ENCODE results near the gene CASK.

DNA sequence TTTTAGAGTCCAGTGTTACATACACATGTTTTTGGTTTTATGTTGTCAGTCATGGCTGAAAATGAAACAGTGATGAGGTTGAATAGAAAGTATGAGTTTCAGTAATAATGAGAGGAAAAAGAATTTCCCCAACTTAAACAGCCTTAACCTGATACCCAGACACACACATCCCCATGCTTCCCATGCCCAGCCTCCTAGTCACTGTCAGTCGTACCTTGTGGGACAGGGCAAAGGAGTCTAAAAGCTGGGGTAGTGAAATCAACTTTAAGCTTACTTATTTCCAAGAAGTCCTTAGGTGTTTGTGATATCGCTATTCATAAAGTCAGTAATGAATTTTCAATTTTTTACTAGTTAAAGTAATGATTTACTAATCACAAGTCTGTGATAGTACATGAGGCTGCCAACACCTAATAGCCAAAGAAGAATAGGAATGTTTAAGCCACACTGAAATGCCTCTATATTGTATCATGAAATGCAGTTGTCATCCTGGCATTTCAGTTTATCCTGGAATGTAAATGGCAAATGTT lies 258.9 kb downstream of the CASK start:
- TF ChIP-seq, protein P1, sequence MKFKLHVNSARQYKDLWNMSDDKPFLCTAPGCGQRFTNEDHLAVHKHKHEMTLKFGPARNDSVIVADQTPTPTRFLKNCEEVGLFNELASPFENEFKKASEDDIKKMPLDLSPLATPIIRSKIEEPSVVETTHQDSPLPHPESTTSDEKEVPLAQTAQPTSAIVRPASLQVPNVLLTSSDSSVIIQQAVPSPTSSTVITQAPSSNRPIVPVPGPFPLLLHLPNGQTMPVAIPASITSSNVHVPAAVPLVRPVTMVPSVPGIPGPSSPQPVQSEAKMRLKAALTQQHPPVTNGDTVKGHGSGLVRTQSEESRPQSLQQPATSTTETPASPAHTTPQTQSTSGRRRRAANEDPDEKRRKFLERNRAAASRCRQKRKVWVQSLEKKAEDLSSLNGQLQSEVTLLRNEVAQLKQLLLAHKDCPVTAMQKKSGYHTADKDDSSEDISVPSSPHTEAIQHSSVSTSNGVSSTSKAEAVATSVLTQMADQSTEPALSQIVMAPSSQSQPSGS (CRISPR knock-in tag; IDR thresholded peaks at IDR 0.05) = no peak
- TF ChIP-seq ZNF263 (CRISPR knock-in tag; IDR thresholded peaks at IDR 0.05) (no peak), TP53 (CRISPR knock-in tag; conservative IDR thresholded peaks at IDR 0.05) (no peak), ZNF253 (CRISPR knock-in tag; IDR thresholded peaks at IDR 0.05; ENCODE audit: borderline replicate concordance) (no peak), POLR2A (IDR thresholded peaks at IDR 0.05; ENCODE audit: insufficient read depth in 1 of 2, low read depth in 2 of 2, low read length in 2 of 2) (no peak), CAMTA2 (CRISPR knock-in tag; IDR thresholded peaks at IDR 0.05; ENCODE audit: borderline replicate concordance) (no peak), PCBP2 (optimal IDR thresholded peaks at IDR 0.05; ENCODE audit: low read depth, low read length, poor library complexity, severe bottlenecking) (no peak), ZNF207 (IDR thresholded peaks at IDR 0.05; ENCODE audit: borderline replicate concordance) (no peak), ZNF292 (CRISPR knock-in tag; IDR thresholded peaks at IDR 0.05; ENCODE audit: borderline replicate concordance, low read depth) (no peak), EZH2 (conservative IDR thresholded peaks at IDR 0.05; ENCODE audit: low read depth, low read length) (no peak), MAZ (IDR thresholded peaks at IDR 0.05; ENCODE audit: borderline replicate concordance, low read depth, low read length) (no peak), MAZ (CRISPR knock-in tag; IDR thresholded peaks at IDR 0.05; ENCODE audit: low read depth) (no peak)
- TF ChIP-seq, protein P2, sequence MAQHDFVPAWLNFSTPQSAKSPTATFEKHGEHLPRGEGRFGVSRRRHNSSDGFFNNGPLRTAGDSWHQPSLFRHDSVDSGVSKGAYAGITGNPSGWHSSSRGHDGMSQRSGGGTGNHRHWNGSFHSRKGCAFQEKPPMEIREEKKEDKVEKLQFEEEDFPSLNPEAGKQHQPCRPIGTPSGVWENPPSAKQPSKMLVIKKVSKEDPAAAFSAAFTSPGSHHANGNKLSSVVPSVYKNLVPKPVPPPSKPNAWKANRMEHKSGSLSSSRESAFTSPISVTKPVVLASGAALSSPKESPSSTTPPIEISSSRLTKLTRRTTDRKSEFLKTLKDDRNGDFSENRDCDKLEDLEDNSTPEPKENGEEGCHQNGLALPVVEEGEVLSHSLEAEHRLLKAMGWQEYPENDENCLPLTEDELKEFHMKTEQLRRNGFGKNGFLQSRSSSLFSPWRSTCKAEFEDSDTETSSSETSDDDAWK (CRISPR knock-in tag; IDR thresholded peaks at IDR 0.05) = no peak
- TF ChIP-seq, protein P3, sequence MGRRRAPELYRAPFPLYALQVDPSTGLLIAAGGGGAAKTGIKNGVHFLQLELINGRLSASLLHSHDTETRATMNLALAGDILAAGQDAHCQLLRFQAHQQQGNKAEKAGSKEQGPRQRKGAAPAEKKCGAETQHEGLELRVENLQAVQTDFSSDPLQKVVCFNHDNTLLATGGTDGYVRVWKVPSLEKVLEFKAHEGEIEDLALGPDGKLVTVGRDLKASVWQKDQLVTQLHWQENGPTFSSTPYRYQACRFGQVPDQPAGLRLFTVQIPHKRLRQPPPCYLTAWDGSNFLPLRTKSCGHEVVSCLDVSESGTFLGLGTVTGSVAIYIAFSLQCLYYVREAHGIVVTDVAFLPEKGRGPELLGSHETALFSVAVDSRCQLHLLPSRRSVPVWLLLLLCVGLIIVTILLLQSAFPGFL (CRISPR knock-in tag; IDR thresholded peaks at IDR 0.05) = no peak
- TF ChIP-seq, protein P4, sequence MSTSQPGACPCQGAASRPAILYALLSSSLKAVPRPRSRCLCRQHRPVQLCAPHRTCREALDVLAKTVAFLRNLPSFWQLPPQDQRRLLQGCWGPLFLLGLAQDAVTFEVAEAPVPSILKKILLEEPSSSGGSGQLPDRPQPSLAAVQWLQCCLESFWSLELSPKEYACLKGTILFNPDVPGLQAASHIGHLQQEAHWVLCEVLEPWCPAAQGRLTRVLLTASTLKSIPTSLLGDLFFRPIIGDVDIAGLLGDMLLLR (CRISPR knock-in tag; IDR thresholded peaks at IDR 0.05) = no peak

All from HepG2 (cell line).